ENCODE data around the gene MYOZ1. TPM values are rescaled to one million over a fixed set of nuclear protein-coding genes. Genes with fewer than 3 reads are reported as not detected.

Gene MYOZ1
- total RNA-seq, 1 experiment from 2014 or later = 0.22 TPM

- H3K36me3 ChIP-seq (ENCODE audit: low read depth) = no peaks in the 10 kb centered on the region
- TF ChIP-seq, protein P1, sequence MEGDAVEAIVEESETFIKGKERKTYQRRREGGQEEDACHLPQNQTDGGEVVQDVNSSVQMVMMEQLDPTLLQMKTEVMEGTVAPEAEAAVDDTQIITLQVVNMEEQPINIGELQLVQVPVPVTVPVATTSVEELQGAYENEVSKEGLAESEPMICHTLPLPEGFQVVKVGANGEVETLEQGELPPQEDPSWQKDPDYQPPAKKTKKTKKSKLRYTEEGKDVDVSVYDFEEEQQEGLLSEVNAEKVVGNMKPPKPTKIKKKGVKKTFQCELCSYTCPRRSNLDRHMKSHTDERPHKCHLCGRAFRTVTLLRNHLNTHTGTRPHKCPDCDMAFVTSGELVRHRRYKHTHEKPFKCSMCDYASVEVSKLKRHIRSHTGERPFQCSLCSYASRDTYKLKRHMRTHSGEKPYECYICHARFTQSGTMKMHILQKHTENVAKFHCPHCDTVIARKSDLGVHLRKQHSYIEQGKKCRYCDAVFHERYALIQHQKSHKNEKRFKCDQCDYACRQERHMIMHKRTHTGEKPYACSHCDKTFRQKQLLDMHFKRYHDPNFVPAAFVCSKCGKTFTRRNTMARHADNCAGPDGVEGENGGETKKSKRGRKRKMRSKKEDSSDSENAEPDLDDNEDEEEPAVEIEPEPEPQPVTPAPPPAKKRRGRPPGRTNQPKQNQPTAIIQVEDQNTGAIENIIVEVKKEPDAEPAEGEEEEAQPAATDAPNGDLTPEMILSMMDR (conservative IDR thresholded peaks at IDR 0.05) = no peak
- no peak for TF ChIP-seq EZH2 (IDR thresholded peaks at IDR 0.05; ENCODE audit: low read depth)
- peaks cover 30% of the 10 kb centered on the region for H3F3A ChIP-seq (ENCODE audit: insufficient read depth, low read depth)
- ChIA-PET CTCF (no interaction called here), POLR2A (ENCODE audit: unreplicated experiment) (interaction anchor here (0.6 kb wide), 1 partner anchor 109 kb away, joined by 3 read pairs; no protein-coding TSS in a partner anchor)
- no peaks in the 10 kb centered on the region for H3K9me2 ChIP-seq (ENCODE audit: insufficient read depth)
- peaks cover 12% of the 10 kb centered on the region; the same call in 1 of the 2 replicates for H3K79me2 ChIP-seq (ENCODE audit: low read depth)
- no peaks in the 10 kb centered on the region for H3K27me3 ChIP-seq (ENCODE audit: insufficient read depth, low read depth)
- no peaks in the 10 kb centered on the region for H4K20me1 ChIP-seq (ENCODE audit: insufficient read depth)
- H3K27ac ChIP-seq = no peak overlapping the region
- H3K4me2 ChIP-seq = no peak overlapping the region
- DNase-seq = no peak
- H3K9me3 ChIP-seq (ENCODE audit: insufficient read depth, low read depth) = no peaks in the 10 kb centered on the region
- no TSS peak for BruUV-seq (replicated peaks)
- intact Hi-C loops (cut with micrococcal nuclease; ENCODE audit: unreplicated experiment) = no loop called here
- H3K4me3 ChIP-seq = no peak overlapping the region
- no peak overlapping the region for H2AFZ ChIP-seq
- H3K4me1 ChIP-seq (replicated peaks; ENCODE audit: insufficient read depth) = peaks cover 33% of the 10 kb centered on the region
These were observed 43.9 kb downstream of the MYOZ1 start for GRCh38 chr10:73597346-73597745.

DNA sequence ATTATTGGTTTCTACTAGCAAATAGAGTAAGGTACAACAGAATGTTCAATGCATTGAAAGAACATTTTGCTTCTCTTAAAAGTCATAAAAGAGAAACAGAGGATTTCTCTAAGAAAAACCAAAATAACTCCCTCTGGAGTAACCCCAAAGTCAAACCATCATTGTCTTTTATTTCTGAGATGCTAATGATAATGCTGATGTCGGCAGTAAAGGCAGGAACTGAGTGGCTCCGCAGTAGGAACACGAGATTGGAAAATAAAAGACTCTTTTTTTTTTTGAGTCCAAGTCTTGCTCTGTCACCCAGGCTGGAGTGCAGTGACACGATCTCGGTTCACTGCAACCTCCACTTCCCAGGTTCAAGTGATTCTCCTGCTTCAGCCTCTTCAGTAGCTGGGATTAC is 47.5 kb downstream of the MYOZ1 start:
- no peaks in the 10 kb centered on the region for H4K20me1 ChIP-seq (ENCODE audit: insufficient read depth)
- ChIA-PET POLR2A (ENCODE audit: unreplicated experiment) (interaction anchor here (0.6 to 0.7 kb wide), 2 partner anchors 16 to 31 kb away, joined by 7 to 16 read pairs; no protein-coding TSS in a partner anchor), CTCF (interaction anchor here (0.7 kb wide), 1 partner anchor 168 kb away, joined by 3 read pairs; no protein-coding TSS in a partner anchor)
- H3K9me3 ChIP-seq (ENCODE audit: insufficient read depth, low read depth) = no peaks in the 10 kb centered on the region
- H3K79me2 ChIP-seq (ENCODE audit: low read depth) = peaks cover 15% of the 10 kb centered on the region
- TF ChIP-seq, protein P1 (conservative IDR thresholded peaks at IDR 0.05) = no peak
- TF ChIP-seq EZH2 (IDR thresholded peaks at IDR 0.05; ENCODE audit: low read depth) = no peak
- DNase-seq = no peak
- H2AFZ ChIP-seq = no peak overlapping the region
- H3K9me2 ChIP-seq (ENCODE audit: insufficient read depth) = no peaks in the 10 kb centered on the region
- H3K4me3 ChIP-seq = no peak overlapping the region
- no peak overlapping the region for H3K27ac ChIP-seq
- no peak overlapping the region for H3K4me2 ChIP-seq
- intact Hi-C loops (cut with micrococcal nuclease; ENCODE audit: unreplicated experiment) = no loop called here
- peaks cover 48% of the 10 kb centered on the region for H3K4me1 ChIP-seq (replicated peaks; ENCODE audit: insufficient read depth)
- peaks cover 38% of the 10 kb centered on the region for H3F3A ChIP-seq (ENCODE audit: insufficient read depth, low read depth)
- no TSS peak for BruUV-seq (replicated peaks)
- no peaks in the 10 kb centered on the region for H3K36me3 ChIP-seq (ENCODE audit: low read depth)
- no peaks in the 10 kb centered on the region for H3K27me3 ChIP-seq (ENCODE audit: insufficient read depth, low read depth)

GRCh38 chr10:73593110-73593509 is 48.2 kb downstream of the MYOZ1 start:
- peak overlapping the region; percentile 84 for H3K27ac ChIP-seq

More at GRCh38 chr10:73593110-73593509, 48.2 kb downstream of the MYOZ1 start:
- Histone ChIP-seq H3K79me2 (ENCODE audit: low read depth) (peaks cover 22% of the 10 kb centered on the region), H2AFZ (no peak overlapping the region), H3K4me3 (no peak overlapping the region), H3K27me3 (ENCODE audit: insufficient read depth, low read depth) (no peaks in the 10 kb centered on the region), H4K20me1 (ENCODE audit: insufficient read depth) (no peaks in the 10 kb centered on the region), H3K36me3 (ENCODE audit: low read depth) (no peaks in the 10 kb centered on the region), H3K4me2 (no peak overlapping the region), H3K9me2 (ENCODE audit: insufficient read depth) (no peaks in the 10 kb centered on the region), H3K9me3 (ENCODE audit: insufficient read depth, low read depth) (no peaks in the 10 kb centered on the region), H3F3A (ENCODE audit: insufficient read depth, low read depth) (peaks cover 44% of the 10 kb centered on the region), H3K4me1 (replicated peaks; ENCODE audit: insufficient read depth) (peaks cover 55% of the 10 kb centered on the region)
- intact Hi-C loops (cut with micrococcal nuclease; ENCODE audit: unreplicated experiment) = no loop called here
- no TSS peak for BruUV-seq (replicated peaks)
- no peak for TF ChIP-seq EZH2 (IDR thresholded peaks at IDR 0.05; ENCODE audit: low read depth)
- TF ChIP-seq, protein P1 (conservative IDR thresholded peaks at IDR 0.05) = no peak
- ChIA-PET CTCF (no interaction called here), POLR2A (ENCODE audit: unreplicated experiment) (interaction anchor here (0.6 kb wide), 1 partner anchor 31 kb away, joined by 7 read pairs; no protein-coding TSS in a partner anchor)
- DNase-seq = no peak

All from PC-9 (cell line).